Osteoblast (primary cell): ENCODE data around the gene NOC2L. TPM values are rescaled to one million over a fixed set of nuclear protein-coding genes. Genes with fewer than 3 reads are reported as not detected.

Experiments used
- DNase-seq: peaks from one replicate; pipeline ENCODE4 v3.0.0; 2011; ENCODE audit warnings: low spot score, mixed read lengths; ENCODE audit not compliant: insufficient read length; ENCODE audit errors: missing footprints
- H2AFZ ChIP-seq: 2 replicates; pipeline ENCODE4 v1.6.0; 2011; ENCODE audit warnings: mild to moderate bottlenecking, low read length
- H3K27ac ChIP-seq: 2 replicates; pipeline ENCODE4 v1.5.1; 2011; ENCODE audit warnings: mild to moderate bottlenecking, low read depth, low read length, moderate library complexity
- H3K27me3 ChIP-seq: 2 replicates; pipeline ENCODE4 v1.6.0; 2012; ENCODE audit warnings: mild to moderate bottlenecking, control low read depth, inconsistent platforms, low read length, moderate library complexity; ENCODE audit not compliant: insufficient read depth
- H3K36me3 ChIP-seq: 2 replicates; pipeline ENCODE4 v1.5.1; 2011; ENCODE audit warnings: mild to moderate bottlenecking, low read length, control low read depth, moderate library complexity; ENCODE audit not compliant: insufficient read depth
- H3K4me1 ChIP-seq: 2 replicates; pipeline ENCODE4 v1.5.1; 2011; ENCODE audit warnings: mild to moderate bottlenecking, low read length, control low read depth, moderate library complexity; ENCODE audit not compliant: insufficient read depth
- H3K4me2 ChIP-seq: 2 replicates; pipeline ENCODE4 v1.6.0; 2011; ENCODE audit warnings: mild to moderate bottlenecking, low read length; ENCODE audit not compliant: insufficient read depth
- H3K4me3 ChIP-seq: fragments of 200-600 bp; sonication (generic); 3 replicates; pipeline ENCODE4 v1.5.1; 2012; ENCODE audit warnings: mild to moderate bottlenecking, low read length, inconsistent platforms; ENCODE audit not compliant: insufficient read depth
- H3K79me2 ChIP-seq: 2 replicates; pipeline ENCODE4 v1.6.0; 2012; ENCODE audit warnings: mild to moderate bottlenecking, low read length, control low read depth, inconsistent platforms; ENCODE audit not compliant: insufficient read depth
- H3K9me3 ChIP-seq: 2 replicates; pipeline ENCODE4 v1.5.1; 2011; ENCODE audit warnings: low read depth, low read length, control low read depth
- H4K20me1 ChIP-seq: 2 replicates; pipeline ENCODE4 v1.6.0; 2012; ENCODE audit warnings: mild to moderate bottlenecking, low read length, control low read depth; ENCODE audit not compliant: insufficient read depth
- total RNA-seq: library from RNA; depleted of rRNA; stranded (reverse); fragments of >200 nt; gene quantifications from 2 replicates; pipeline ENCODE4 v1.2.3, GENCODE V29; 2012
- TF ChIP-seq, protein P1 (sequence below): IDR thresholded peaks from 2 replicates; pipeline ENCODE4 v1.5.1; 2011; ENCODE audit warnings: mild to moderate bottlenecking, low read depth, low read length, moderate library complexity; ENCODE audit errors: extremely low read depth

The NOC2L gene
- total RNA-seq, 1 donor, result 47.8 TPM

- Histone ChIP-seq H3K4me3 (no peak overlapping the region), H3K9me3 (no peaks in the 10 kb centered on the region), H3K36me3 (no peaks in the 10 kb centered on the region), H3K27ac (no peak overlapping the region), H2AFZ (no peak overlapping the region), H3K4me2 (no peak overlapping the region), H3K79me2 (no peaks in the 10 kb centered on the region), H4K20me1 (peaks cover 8% of the 10 kb centered on the region), H3K27me3 (peaks cover 65% of the 10 kb centered on the region), H3K4me1 (peaks cover 12% of the 10 kb centered on the region)
- TF ChIP-seq, protein P1, sequence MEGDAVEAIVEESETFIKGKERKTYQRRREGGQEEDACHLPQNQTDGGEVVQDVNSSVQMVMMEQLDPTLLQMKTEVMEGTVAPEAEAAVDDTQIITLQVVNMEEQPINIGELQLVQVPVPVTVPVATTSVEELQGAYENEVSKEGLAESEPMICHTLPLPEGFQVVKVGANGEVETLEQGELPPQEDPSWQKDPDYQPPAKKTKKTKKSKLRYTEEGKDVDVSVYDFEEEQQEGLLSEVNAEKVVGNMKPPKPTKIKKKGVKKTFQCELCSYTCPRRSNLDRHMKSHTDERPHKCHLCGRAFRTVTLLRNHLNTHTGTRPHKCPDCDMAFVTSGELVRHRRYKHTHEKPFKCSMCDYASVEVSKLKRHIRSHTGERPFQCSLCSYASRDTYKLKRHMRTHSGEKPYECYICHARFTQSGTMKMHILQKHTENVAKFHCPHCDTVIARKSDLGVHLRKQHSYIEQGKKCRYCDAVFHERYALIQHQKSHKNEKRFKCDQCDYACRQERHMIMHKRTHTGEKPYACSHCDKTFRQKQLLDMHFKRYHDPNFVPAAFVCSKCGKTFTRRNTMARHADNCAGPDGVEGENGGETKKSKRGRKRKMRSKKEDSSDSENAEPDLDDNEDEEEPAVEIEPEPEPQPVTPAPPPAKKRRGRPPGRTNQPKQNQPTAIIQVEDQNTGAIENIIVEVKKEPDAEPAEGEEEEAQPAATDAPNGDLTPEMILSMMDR, result no peak
- DNase-seq, result peak; percentile 61
These were observed 42.6 kb downstream of the NOC2L start for GRCh38 chr1:916173-917075.

DNA sequence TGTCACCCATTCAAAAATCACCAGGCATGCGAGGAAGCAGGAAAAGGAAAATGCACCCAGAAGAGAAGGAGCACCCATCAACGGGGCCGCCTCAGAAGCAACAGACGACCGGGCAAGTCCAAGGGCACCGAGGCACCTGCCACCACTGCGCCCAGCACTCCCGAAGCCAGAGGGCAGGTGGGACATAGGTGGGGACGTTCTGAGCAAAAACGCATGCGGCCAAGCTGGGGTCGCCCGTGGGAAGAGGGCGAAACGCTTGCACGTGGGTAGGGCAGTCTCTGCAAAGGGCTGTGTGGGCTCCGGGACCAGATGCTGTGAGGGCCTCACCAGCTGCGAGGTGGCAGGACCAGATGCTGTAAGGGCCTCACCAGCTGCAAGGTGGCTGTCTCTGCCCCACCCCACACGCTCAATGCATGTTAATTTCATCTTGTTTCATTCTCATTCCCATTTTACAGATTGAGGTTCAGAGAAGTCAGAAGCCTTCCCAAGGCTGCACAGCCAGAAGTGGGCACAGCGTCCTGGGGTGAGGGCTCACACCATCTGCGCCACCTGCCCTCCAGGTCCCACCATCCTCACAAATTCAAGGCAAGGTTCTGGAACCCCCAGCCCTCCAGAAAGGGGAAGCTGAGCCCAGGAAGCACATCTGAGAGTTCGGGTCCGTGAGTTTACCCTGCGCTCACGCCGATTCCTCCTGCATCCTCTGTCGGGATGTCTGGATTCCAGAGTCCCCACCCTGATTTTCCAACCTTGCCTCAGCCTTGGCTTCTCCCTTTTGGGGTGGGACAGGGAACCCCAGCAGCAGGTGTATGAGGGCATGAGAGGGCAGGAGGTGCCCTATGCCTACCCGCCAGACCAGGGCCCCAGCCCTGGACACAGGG, 43.5 kb downstream of the NOC2L start:
- Histone ChIP-seq H3K27ac (no peak overlapping the region), H3K27me3 (peaks cover 65% of the 10 kb centered on the region), H4K20me1 (peaks cover 3% of the 10 kb centered on the region), H3K4me3 (no peak overlapping the region), H3K4me2 (no peak overlapping the region), H3K4me1 (peaks cover 11% of the 10 kb centered on the region), H3K36me3 (no peaks in the 10 kb centered on the region), H3K79me2 (no peaks in the 10 kb centered on the region), H2AFZ (no peak overlapping the region), H3K9me3 (no peaks in the 10 kb centered on the region)
- DNase-seq, result peak; percentile 89
- TF ChIP-seq, protein P1, result no peak

DNA sequence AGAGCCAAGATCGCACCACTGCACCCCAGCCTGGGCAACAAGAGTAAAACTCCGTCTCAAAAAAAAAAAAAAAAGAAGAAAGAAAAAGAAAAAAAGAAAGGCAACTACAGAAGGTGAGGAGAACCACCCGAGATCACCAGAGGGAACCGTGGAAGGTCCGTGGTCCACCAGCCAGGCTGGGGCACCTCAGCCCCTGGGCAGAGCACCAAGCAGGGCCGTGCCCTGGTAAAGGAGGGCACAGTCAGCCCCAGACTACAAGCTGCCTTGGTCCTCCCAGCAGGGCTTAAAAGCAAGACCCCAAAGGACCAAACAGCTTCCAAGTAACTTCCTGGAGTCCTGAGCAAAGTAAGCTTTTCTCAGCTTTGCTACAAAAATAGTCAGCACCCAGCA, 44.2 kb downstream of the NOC2L start:
- peak; percentile 91 for DNase-seq
- H3K4me2 ChIP-seq, result no peak overlapping the region
- no peaks in the 10 kb centered on the region for H3K79me2 ChIP-seq
- H3K27me3 ChIP-seq, result peaks cover 61% of the 10 kb centered on the region
- peaks cover 13% of the 10 kb centered on the region for H3K4me1 ChIP-seq
- no peaks in the 10 kb centered on the region for H4K20me1 ChIP-seq
- H3K9me3 ChIP-seq, result no peaks in the 10 kb centered on the region
- H3K36me3 ChIP-seq, result no peaks in the 10 kb centered on the region
- no peak overlapping the region for H3K4me3 ChIP-seq
- H2AFZ ChIP-seq, result no peak overlapping the region
- TF ChIP-seq, protein P1, result no peak
- no peak overlapping the region for H3K27ac ChIP-seq
